Endothelial cell of umbilical vein (primary cell): Measurements from ENCODE around the gene PIGT. TPM values are rescaled to one million over a fixed set of nuclear protein-coding genes. Genes with fewer than 3 reads are reported as not detected.

Source experiments
- BruUV-seq: library from RNA; stranded (reverse); fragments of 400-500 nt; replicated peaks from 2 replicates; lab custom pipeline; 2021; lab: Mats Ljungman, UMichigan
- CTCF ChIA-PET: fragments of 300-600, 350-600 bp; sonication (Branson Sonifier 250); formaldehyde crosslinking; loops from one replicate; lab custom pipeline; 2021; ENCODE audit warnings: antibody characterized with exemption, inconsistent platforms; lab: Charles Lee
- POLR2A ChIA-PET: fragments of 300-600, 350-600 bp; sonication (Branson Sonifier 250); formaldehyde crosslinking; loops from one replicate; lab custom pipeline; 2021; ENCODE audit warnings: antibody characterized with exemption, inconsistent platforms; lab: Charles Lee
- DNase-seq: peaks from one replicate; pipeline ENCODE4 v3.0.0-alpha.2; 2011; ENCODE audit warnings: low read depth, low spot score
- FAIRE-seq: peaks from 2 replicates; lab custom pipeline; 2011; peaks lifted over from hg19 to GRCh38; lab: Jason Lieb, UNC
- H2AFZ ChIP-seq: 2 replicates; pipeline ENCODE4 v1.6.0; 2012; ENCODE audit warnings: low read depth, low read length, control low read depth, inconsistent platforms
- H3K27ac ChIP-seq: 2 replicates; pipeline ENCODE4 v1.5.1; 2011; ENCODE audit warnings: low read depth, mild to moderate bottlenecking, control low read depth, low read length, moderate library complexity; ENCODE audit not compliant: insufficient read depth
- H3K27me3 ChIP-seq, 2 experiments: 2 replicates each; pipeline versions ENCODE4 v1.6.0 to v1.6.1; 2011; ENCODE audit warnings: low read length in 2 of 2, mixed read lengths in 1 of 2; ENCODE audit not compliant: control insufficient read depth in 2 of 2, insufficient read depth in 2 of 2
- H3K36me3 ChIP-seq, 2 experiments: 2 replicates in 1 of 2; 3 replicates in 1 of 2; pipeline ENCODE4 v1.5.1; 2011; ENCODE audit warnings: low read length in 2 of 2, mild to moderate bottlenecking in 1 of 2, moderate library complexity in 1 of 2; ENCODE audit not compliant: control insufficient read depth in 2 of 2, insufficient read depth in 2 of 2; ENCODE audit errors: extremely low read depth in 1 of 2
- H3K4me1 ChIP-seq: 3 replicates; pipeline ENCODE4 v1.5.1; 2011; ENCODE audit warnings: mild to moderate bottlenecking, low read length; ENCODE audit not compliant: control insufficient read depth, insufficient read depth; ENCODE audit errors: extremely low read depth
- H3K4me2 ChIP-seq: 2 replicates; pipeline ENCODE4 v1.6.1; 2011; ENCODE audit warnings: low read length, control low read depth, mixed read lengths; ENCODE audit not compliant: insufficient read depth
- H3K4me3 ChIP-seq, 3 experiments: fragments of 200-600 bp in 1 of 3; sonication (generic), shearing (Covaris generic) in 1 of 3; replicated peaks in 1 of 3; 2 replicates each; pipeline ENCODE4 v1.5.1; 2011 to 2016; ENCODE audit warnings: control low read depth in 3 of 3, low read length in 3 of 3, mild to moderate bottlenecking in 2 of 3, inconsistent platforms in 1 of 3, low read depth in 1 of 3, moderate library complexity in 1 of 3; ENCODE audit not compliant: insufficient read depth in 1 of 3
- H3K79me2 ChIP-seq: 2 replicates; pipeline ENCODE4 v1.6.0; 2012; ENCODE audit warnings: low read length, inconsistent platforms; ENCODE audit not compliant: control insufficient read depth, insufficient read depth
- H3K9ac ChIP-seq: replicated peaks from 2 replicates; pipeline ENCODE3; 2011; ENCODE audit warnings: low read length, control low read depth; ENCODE audit not compliant: insufficient read depth; ENCODE audit errors: extremely low read depth
- H3K9me1 ChIP-seq: replicated peaks from 3 replicates; pipeline ENCODE4 v1.6.0; 2011; ENCODE audit warnings: mild to moderate bottlenecking, low read length; ENCODE audit not compliant: control insufficient read depth, insufficient read depth; ENCODE audit errors: extremely low read depth
- H3K9me3 ChIP-seq: replicated peaks from 2 replicates; pipeline ENCODE4 v1.5.1; 2012; ENCODE audit warnings: low read length, inconsistent platforms; ENCODE audit not compliant: control insufficient read depth, insufficient read depth
- H4K20me1 ChIP-seq: replicated peaks from 2 replicates; pipeline ENCODE3; 2011; ENCODE audit warnings: mild to moderate bottlenecking, low read length; ENCODE audit not compliant: control insufficient read depth, insufficient read depth; ENCODE audit errors: extremely low read depth
- EZH2 ChIP-seq: IDR thresholded peaks from 2 replicates; pipeline ENCODE4 v1.6.1; 2012; ENCODE audit warnings: borderline replicate concordance, low read depth, mild to moderate bottlenecking, moderate library complexity, low read length, inconsistent platforms; ENCODE audit not compliant: severe bottlenecking
- FOS ChIP-seq: IDR thresholded peaks from 2 replicates; pipeline ENCODE4 v1.6.1; 2011; ENCODE audit warnings: mild to moderate bottlenecking, low read length, moderate library complexity, borderline replicate concordance; ENCODE audit not compliant: insufficient read depth
- GATA2 ChIP-seq: IDR thresholded peaks from 2 replicates; pipeline ENCODE4 v1.7.0; 2011; ENCODE audit warnings: low read depth, mild to moderate bottlenecking, moderate library complexity, mixed read lengths, low read length; ENCODE audit not compliant: insufficient read length, insufficient read depth
- JUN ChIP-seq: IDR thresholded peaks from 2 replicates; pipeline ENCODE4 v1.6.1; 2011; ENCODE audit warnings: borderline replicate concordance, low read depth; ENCODE audit not compliant: insufficient read length, insufficient read depth
- MAX ChIP-seq: IDR thresholded peaks from 2 replicates; pipeline ENCODE4 v1.6.1; 2011; ENCODE audit not compliant: insufficient read depth, insufficient read length
- MYC ChIP-seq: IDR thresholded peaks from one replicate; pipeline ENCODE4 v1.6.1; 2011; ENCODE audit warnings: mild to moderate bottlenecking, low read depth, low read length
- POLR2A ChIP-seq: IDR thresholded peaks from 2 replicates; pipeline ENCODE4 v1.6.1; 2012; ENCODE audit warnings: low read depth, mild to moderate bottlenecking, control low read depth, low read length
- POLR2AphosphoS5 ChIP-seq: IDR thresholded peaks from 2 replicates; pipeline ENCODE4 v1.6.1; 2012; ENCODE audit warnings: low read depth, mild to moderate bottlenecking, control low read depth, low read length, moderate library complexity; ENCODE audit not compliant: insufficient read depth
- dilution Hi-C: fragments of 300-500 bp; cut with MboI; formaldehyde crosslinking; loops from one replicate; pipeline ENCODE4 v1.15.0; 2019; ENCODE audit warnings: low sequenced_read_pairs; ENCODE audit not compliant: extremely low pct_ligation_motif_present
- intact Hi-C: fragments of 100-400 bp; cut with micrococcal nuclease; formaldehyde crosslinking; loops from one replicate; pipeline ENCODE4 v1.10.0; 2022
- polyA plus RNA-seq, 4 experiments: library from polyadenylated mRNA; depleted of rRNA in 3 of 4; stranded (reverse) in 3 of 4; unstranded in 1 of 4; fragments of >200 nt; gene quantifications; 2 replicates each; pipeline versions ENCODE4 v1.2.1 to v1.2.3, GENCODE V29; 2011 to 2012; ENCODE audit warnings: missing spikeins in 1 of 4
- total RNA-seq: library from RNA; stranded (reverse); gene quantifications from 2 replicates; pipeline ENCODE4 v1.2.3, GENCODE V29; 2021
- TF ChIP-seq, protein P1 (sequence below), 2 donors: IDR thresholded peaks; 1 replicate in 1 of 2; 2 replicates in 1 of 2; pipeline ENCODE4 v1.5.1; 2011; ENCODE audit warnings: low read length in 2 of 2, mild to moderate bottlenecking in 2 of 2, moderate library complexity in 2 of 2, control low read depth in 1 of 2, inconsistent platforms in 1 of 2, low read depth in 1 of 2; ENCODE audit not compliant: insufficient read depth in 1 of 2; ENCODE audit errors: extremely low read depth in 1 of 2

PIGT gene
- total and polyA plus RNA-seq, 2 donors (not counting 3 experiments of a cell fraction or from before 2014, with no cell fraction given) = 96.8 to 143 TPM

DNA sequence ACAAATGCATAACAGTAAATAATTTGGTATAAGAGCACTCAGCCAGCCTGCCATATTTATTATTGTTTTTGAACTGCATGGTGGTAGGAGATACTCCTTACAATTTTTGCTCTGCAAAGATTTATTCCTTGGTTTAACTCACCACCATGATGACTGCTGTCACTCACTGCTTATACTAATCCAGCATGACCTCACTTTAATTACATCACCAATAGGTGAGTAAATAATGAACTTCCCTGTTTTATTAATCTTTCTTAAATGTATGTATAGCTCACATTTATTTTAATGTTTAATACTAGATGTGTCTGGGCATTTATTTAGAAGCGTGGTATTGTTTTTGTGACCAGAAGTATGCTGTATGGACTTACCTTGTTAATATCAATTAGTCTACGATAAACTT, 25.0 kb upstream of the PIGT start:
- Histone ChIP-seq H3K36me3 (no peaks in the 10 kb centered on the region), H4K20me1 (no peaks in the 10 kb centered on the region), H3K27me3 (no peaks in the 10 kb centered on the region), H3K9ac (no peak overlapping the region), H3K27ac (no peak overlapping the region), H3K4me2 (no peak overlapping the region), H3K4me3 (no peak overlapping the region), H3K4me1 (peaks cover 3% of the 10 kb centered on the region), H3K79me2 (no peaks in the 10 kb centered on the region), H2AFZ (no peak overlapping the region), H3K9me1 (no peaks in the 10 kb centered on the region), H3K9me3 (no peaks in the 10 kb centered on the region)
- dilution Hi-C loops (no loop called here), intact Hi-C loops (no loop called here)
- DNase-seq = no peak
- BruUV-seq = no TSS peak
- POLR2A ChIA-PET = no interaction called here
- TF ChIP-seq MYC (no peak), EZH2 (no peak), MAX (no peak), FOS (no peak), GATA2 (no peak), POLR2A (no peak), POLR2AphosphoS5 (no peak), JUN (no peak)
- TF ChIP-seq, protein P1, sequence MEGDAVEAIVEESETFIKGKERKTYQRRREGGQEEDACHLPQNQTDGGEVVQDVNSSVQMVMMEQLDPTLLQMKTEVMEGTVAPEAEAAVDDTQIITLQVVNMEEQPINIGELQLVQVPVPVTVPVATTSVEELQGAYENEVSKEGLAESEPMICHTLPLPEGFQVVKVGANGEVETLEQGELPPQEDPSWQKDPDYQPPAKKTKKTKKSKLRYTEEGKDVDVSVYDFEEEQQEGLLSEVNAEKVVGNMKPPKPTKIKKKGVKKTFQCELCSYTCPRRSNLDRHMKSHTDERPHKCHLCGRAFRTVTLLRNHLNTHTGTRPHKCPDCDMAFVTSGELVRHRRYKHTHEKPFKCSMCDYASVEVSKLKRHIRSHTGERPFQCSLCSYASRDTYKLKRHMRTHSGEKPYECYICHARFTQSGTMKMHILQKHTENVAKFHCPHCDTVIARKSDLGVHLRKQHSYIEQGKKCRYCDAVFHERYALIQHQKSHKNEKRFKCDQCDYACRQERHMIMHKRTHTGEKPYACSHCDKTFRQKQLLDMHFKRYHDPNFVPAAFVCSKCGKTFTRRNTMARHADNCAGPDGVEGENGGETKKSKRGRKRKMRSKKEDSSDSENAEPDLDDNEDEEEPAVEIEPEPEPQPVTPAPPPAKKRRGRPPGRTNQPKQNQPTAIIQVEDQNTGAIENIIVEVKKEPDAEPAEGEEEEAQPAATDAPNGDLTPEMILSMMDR (IDR thresholded peaks at IDR 0.05; ENCODE audit: extremely low read depth in 1 of 2, insufficient read depth in 1 of 2, low read depth in 1 of 2, low read length in 2 of 2) = no peak
- FAIRE-seq = no peak
- CTCF ChIA-PET = interaction anchor here (2.9 kb wide), 1 partner anchor 46 kb away, joined by 11 read pairs; no protein-coding TSS in a partner anchor
